22Rv1 (cell line): ENCODE results near the gene TRAPPC1.

Experiments
- H3K27ac ChIP-seq: fragments of 450-650 bp; 2 replicates; pipeline ENCODE4 v1.5.1; 2017
- CTCF ChIP-seq: fragments of 450-650 bp; IDR thresholded peaks from 2 replicates; pipeline ENCODE4 v1.5.1; 2017; ENCODE audit warnings: mild to moderate bottlenecking
- ZFX ChIP-seq: fragments of 450-650 bp; IDR thresholded peaks from 2 replicates; pipeline ENCODE4 v1.6.1; 2017; ENCODE audit warnings: antibody characterized with exemption, borderline replicate concordance

Gene TRAPPC1

GRCh38 chr17:7940743-7941142 lies 9.0 kb upstream of the TRAPPC1 start:
- TF ChIP-seq ZFX (no peak), CTCF (no peak)
- no peak overlapping the region for H3K27ac ChIP-seq

GRCh38 chr17:7940034-7940433 lies 8.3 kb upstream of the TRAPPC1 start:
- no peak overlapping the region for H3K27ac ChIP-seq
- no peak for TF ChIP-seq ZFX
- TF ChIP-seq CTCF, result no peak

GRCh38 chr17:7935859-7936258 lies 4.1 kb upstream of the TRAPPC1 start:
- TF ChIP-seq CTCF (no peak), ZFX (no peak)
- H3K27ac ChIP-seq, result no peak overlapping the region

- no peak for TF ChIP-seq ZFX
- TF ChIP-seq CTCF, result no peak
- H3K27ac ChIP-seq, result peak overlapping the region; percentile 71
Observed at GRCh38 chr17:7932949-7933348, 1.2 kb upstream of the TRAPPC1 start.

GRCh38 chr17:7932483-7932891 lies 741 bp upstream of the TRAPPC1 start:
- no peak for TF ChIP-seq ZFX
- TF ChIP-seq CTCF, result no peak
- peak overlapping the region; percentile 71 for H3K27ac ChIP-seq

GRCh38 chr17:7930841-7931631 lies 710 bp downstream of the TRAPPC1 start:
- TF ChIP-seq CTCF (no peak), ZFX (no peak)
- H3K27ac ChIP-seq, result peak overlapping the region; percentile 71

GRCh38 chr17:7929158-7930023 lies 2.4 kb downstream of the TRAPPC1 start, which contains the start of gene KCNAB3:
Gene KCNAB3 (minus strand): TSS chr17:7929856. CDS start chr17:7929435, 421 bp downstream.
- no peak for TF ChIP-seq CTCF
- H3K27ac ChIP-seq, result peak within 1 kb of the TSS; percentile 35
